ENCODE data around the gene OCEL1. TPM values are rescaled to one million over a fixed set of nuclear protein-coding genes. Genes with fewer than 3 reads are reported as not detected.

The OCEL1 gene
- total RNA-seq, 1 experiment from 2014 or later, result 8.7 TPM

DNA sequence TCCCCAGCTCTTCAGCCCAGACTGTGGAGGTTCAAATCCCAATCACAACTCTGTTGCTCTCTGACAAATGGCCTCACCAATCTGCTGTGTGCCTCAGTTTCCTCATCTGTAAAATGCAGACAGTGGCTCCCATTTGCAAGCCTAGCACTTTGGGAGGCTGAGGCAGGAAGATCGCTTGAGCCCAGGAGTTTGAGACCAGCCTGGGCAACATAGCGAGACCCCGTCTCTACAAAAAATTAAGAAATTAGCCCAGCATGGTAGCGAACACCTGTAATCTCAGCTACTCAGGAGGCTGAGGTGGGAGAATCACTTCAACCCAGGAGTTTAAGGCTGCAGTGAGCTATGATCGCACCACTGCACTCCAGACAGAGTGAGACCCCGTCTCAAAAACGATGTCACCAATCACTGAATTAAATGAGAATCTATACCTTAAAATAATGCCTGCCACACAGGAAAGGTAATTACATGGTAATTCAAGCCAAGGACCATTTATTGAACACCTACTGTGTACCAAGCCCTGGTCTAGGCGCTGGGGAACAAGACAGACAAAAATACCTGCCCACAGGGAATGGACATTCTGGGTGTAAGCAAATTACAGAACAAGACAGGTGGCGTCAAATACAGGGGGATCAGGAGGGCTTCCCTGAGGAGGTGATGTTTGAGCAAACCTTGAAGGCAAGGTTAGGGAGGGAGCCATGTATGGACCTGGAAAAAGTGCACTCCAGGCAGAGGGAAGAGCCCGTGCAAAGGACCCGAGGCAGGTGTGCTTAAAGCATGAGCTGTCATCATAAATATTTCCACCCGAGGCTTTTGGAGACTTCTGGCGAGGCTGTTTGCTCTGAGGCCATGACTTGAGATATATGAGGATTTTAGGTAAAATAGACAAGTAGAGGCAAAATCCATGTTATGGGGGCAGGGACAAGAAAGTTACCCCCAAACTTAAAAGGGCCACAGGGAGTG, 12.0 kb downstream of the OCEL1 start:
- DNase-seq (ENCODE audit: low spot score), result no peak

- DNase-seq (ENCODE audit: low spot score), result peak; percentile 68
These were observed 14.2 kb downstream of the OCEL1 start for GRCh38 chr19:17240062-17240752.

DNA sequence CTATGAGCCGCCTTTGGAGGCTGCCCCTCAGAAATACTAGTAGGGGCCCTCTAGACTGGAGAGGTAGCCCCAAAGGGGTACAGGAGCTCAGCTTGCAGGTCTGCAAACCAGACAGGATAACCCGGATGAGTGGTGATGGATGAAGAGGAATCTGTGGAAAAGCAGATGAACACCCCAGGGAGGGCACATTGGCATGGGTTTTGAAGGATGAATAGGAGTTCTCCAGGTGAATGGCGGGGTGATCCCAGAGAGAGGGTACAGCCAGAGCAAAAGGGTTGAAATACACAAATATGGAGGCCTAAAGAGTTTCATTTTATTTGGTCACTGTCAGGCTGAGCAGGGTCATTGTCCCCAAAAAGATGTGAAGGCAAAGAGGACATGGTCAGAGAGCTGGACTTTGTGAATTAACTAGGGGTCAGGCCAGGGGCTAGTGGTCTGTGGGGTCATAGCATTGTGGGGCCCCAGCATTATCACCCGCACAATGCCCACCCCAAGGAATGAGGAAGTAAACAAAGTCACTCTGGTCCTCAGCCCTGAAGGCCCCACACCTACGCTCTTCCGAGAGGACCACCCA, 14.9 kb downstream of the OCEL1 start:
- no peak for DNase-seq (ENCODE audit: low spot score)

GRCh38 chr19:17242431-17243208, 16.6 kb downstream of the OCEL1 start:
- DNase-seq (ENCODE audit: low spot score), result no peak

- DNase-seq (ENCODE audit: low spot score), result no peak
These were observed 17.3 kb downstream of the OCEL1 start for GRCh38 chr19:17243211-17243829.

GRCh38 chr19:17243830-17244617, 18.0 kb downstream of the OCEL1 start:
- peak; percentile 47 for DNase-seq (ENCODE audit: low spot score)

DNA sequence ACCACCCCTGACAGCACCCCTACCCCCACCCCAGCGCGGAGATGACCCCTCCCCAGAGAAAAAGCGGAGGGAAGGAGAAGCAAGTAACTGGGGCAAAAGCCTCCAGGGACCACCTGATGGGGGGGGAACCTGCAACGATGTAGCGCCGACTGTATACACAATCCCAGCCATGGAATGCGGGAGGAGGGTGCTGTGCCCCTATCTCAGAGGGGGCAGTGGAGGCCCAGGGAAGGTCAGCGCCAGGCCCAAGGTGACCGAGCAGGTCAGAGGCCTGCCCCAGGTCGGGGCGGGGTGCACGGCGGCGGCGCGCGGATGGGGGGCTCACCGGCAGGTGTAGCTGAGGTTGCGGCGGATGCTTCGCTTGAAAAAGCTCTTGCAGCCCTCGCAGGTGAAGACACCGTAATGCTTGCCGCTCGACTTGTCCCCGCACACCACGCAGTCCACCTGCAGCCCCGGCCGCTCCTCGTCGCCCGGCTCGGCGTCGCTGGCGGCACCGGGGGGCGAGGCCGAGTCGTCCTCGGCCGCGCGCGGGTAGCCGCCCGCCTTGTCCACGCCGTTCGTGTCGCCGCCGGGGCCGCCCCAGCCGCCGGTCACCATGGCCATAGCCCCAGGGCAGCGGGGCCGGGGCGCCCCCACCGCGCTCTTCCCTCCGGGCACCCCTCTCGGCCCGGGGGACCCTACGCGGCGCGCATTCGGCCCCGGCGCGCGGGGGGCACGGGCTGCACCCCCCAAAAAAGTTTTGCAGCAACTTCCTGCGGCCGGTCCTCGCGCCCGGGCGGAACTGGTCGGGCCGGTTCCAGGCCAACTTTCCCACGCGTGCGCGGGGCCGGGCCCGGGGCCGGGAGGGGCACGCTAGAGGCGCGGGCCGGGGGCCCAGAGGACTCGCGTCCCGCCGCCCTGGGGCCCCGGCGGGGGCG, 18.9 kb downstream of the OCEL1 start:
- no peak for DNase-seq (ENCODE audit: low spot score)

DNA sequence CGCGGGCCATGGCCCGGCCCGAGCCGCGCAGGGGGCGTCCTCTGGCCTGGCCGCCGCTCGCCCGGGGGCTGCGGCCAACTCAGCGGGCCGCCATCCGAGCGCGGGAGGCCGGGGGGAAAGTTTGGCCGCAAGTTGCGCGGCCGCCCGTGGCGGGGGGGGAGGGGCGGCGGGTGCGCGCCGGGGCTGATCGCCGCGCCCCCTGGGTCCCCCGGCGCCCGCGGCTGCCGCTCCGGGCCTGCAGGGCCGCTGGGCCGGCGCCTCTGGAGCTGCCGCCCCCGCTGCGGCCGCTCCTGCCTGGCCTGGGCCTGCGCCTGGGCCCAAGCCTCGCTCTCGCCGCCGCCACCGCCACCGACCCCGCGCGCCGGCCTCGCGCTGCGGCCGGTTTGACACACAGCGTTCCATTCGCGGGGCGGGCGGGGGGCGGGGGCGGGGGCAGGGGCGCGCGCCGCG, 19.5 kb downstream of the OCEL1 start, which contains the start of gene NR2F6:
Gene NR2F6 (minus strand): TSS at position 385 of the 450 bp plus-strand sequence. CDS start 699 bp downstream, outside the sequence.
- DNase-seq (ENCODE audit: low spot score), result no peak

DNA sequence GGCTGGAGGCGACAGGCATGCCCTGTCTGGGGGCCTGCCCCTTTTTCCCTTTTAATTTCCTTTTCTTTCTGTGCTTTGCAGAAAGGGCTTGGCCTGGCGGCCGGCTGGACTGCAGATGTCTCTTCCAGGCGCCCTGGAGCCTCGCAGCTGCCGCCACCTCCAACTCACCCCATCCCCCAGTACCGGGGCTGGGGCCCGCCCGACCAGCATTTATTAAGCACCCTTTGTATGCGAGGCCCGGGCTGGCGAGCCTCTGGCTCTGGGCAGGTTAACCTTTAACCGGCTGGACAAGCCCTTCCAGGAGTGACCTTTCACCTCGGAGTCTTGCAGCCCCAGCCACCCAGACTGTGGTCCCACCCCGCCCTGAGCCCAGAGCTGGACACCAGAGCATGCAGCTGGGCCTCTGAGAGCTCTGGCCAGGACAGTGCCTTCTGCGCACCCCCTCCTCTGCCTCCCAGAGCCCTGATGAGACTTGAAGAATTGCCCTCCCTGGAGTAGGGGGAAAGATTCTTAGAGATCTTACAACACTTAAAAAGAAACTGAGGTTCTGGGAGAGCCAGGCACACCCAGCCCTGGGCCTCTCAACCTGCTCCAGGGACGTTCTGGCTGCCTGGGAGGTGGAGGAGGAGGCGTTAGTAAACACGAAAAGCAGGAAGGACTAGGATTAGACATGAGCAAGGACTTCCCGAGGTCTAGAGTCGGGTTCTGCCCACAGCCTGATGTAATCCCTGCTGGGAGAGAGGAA, 20.8 kb downstream of the OCEL1 start:
- peak; percentile 60 for DNase-seq (ENCODE audit: low spot score)

DNA sequence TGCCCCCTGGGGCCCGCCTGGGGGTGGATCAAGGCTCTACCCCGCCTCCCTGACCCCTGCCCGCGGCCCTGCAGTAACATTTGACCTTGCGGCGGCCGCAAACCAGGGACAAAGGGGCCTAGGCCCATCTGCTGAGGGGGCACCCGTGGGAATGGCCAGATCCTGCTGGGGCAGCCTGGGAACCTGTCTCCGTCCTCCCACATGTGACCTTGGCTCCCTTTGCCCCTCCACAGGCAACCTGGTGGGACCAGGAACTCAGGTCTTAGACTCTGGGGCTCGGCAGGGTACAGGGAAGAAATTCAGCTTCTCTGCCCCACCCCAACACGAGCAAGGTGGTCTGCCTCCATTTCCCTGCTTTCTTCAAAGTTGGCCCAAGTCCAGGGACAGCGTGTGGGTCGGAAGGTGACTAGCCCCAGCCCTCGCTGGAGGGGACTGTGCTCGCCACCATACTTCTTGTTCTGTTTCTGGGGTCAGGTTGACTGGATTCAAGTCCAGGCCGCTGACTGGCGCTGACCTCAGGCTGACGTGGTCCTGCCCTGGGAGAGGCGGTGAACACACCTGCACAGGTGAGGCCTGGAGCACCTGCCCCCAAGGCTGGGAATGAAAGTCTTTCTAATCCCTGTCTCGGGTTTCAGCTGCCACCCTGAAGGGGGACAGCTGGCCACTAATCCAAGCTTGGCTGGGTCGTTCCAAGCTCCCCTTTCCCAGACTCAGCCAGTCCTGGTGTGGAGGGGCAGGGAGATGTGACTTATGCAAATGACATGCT, 22.2 kb downstream of the OCEL1 start:
- DNase-seq (ENCODE audit: low spot score), result no peak

- no peak for DNase-seq (ENCODE audit: low spot score)
These were observed 24.0 kb downstream of the OCEL1 start for GRCh38 chr19:17249887-17250548.

- DNase-seq (ENCODE audit: low spot score), result no peak
These were observed 28.6 kb downstream of the OCEL1 start for GRCh38 chr19:17254636-17255035.

DNA sequence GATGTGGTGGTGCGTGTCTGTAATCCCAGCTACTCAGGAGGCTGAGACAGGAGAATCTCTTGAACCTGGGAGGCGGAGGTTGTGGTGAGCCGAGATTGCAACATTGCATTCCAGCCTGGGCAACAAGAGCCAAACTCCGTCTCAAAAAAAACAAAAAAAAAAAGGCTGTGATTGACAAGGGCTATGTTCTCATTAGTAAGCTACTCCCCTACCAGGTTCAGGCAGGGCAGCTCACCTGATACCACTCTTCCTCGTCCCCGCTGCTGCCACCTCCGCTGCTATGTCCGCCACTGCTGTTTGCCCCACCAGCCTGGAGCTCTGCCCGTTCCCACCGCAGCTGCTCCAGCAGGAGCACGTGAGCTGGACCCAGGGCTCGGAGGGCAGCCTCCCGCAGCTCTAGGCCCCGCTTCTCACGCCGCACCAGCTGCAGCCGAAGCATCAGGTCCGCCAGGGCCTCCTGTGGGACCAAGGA, 29.2 kb downstream of the OCEL1 start:
- no peak for DNase-seq (ENCODE audit: low spot score)

DNA sequence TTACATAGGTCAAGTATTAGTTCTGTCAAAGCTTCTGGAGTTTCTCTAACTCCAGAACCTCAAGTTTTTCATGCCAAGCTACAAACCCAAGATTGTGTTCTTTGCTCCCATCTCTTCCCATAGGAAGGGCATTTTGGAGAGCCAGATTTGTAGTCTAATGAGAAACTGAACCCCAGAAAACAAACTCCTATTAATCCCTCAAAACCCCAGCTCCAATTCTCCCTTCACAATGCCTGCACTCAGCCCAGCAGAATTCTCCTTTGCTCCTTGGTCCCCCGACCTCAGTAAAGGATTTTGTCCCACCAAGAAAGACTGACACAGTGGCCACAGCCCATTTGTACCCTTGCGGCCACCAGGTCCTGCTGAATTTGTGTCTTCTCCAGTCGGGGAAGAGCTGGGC, 30.1 kb downstream of the OCEL1 start:
- DNase-seq (ENCODE audit: low spot score), result no peak

- DNase-seq (ENCODE audit: low spot score), result no peak
These were observed 33.2 kb downstream of the OCEL1 start for GRCh38 chr19:17259118-17259780.

- no peak for DNase-seq (ENCODE audit: low spot score)
These were observed 33.9 kb downstream of the OCEL1 start for GRCh38 chr19:17259934-17260333.
